SK-N-SH (cell line): ENCODE results near the gene TPCN2. TPM values are rescaled to one million over a fixed set of nuclear protein-coding genes. Genes with fewer than 3 reads are reported as not detected.

Experiments used
- CTCF ChIA-PET: fragments of 300-600, 350-600 bp; formaldehyde crosslinking; extraction: SDS; loops from one replicate; lab custom pipeline; 2021; lab: Yijun Ruan, JAX
- POLR2A ChIA-PET: fragments of 350-600 bp; sonication (Branson Sonifier 250); formaldehyde crosslinking; extraction: SDS; loops from one replicate; lab custom pipeline; 2020; ENCODE audit warnings: antibody characterized with exemption, inconsistent platforms; lab: Yijun Ruan, JAX
- DNase-seq: peaks from one replicate; pipeline ENCODE4 v3.0.0; 2012
- H2AFZ ChIP-seq: fragments of 200-600 bp; sonication (generic); 2 replicates; pipeline ENCODE4 v1.8.1; 2016; ENCODE audit warnings: antibody characterized with exemption, mild to moderate bottlenecking, low read depth
- H3F3A ChIP-seq: fragments of 200-600 bp; sonication (generic); replicated peaks from 2 replicates; pipeline ENCODE3; 2016; ENCODE audit warnings: antibody characterized with exemption, mild to moderate bottlenecking; ENCODE audit not compliant: insufficient read depth
- H3K27ac ChIP-seq, 2 experiments: fragments of 200-500 bp in 1 of 2; fragments of 200-600 bp in 1 of 2; sonication (Bioruptor generic) in 1 of 2; sonication (generic), shearing (Covaris generic) in 1 of 2; 2 replicates each; pipeline versions ENCODE4 v1.5.1 to v1.6.1; 2014 to 2016; ENCODE audit warnings: low read depth in 2 of 2, inconsistent platforms in 1 of 2, low read length in 1 of 2, mild to moderate bottlenecking in 1 of 2, mixed read lengths in 1 of 2
- H3K27me3 ChIP-seq: fragments of 200-600 bp; sonication (generic), shearing (Covaris generic); 2 replicates; pipeline ENCODE4 v1.6.1; 2016; ENCODE audit warnings: mixed run types; ENCODE audit not compliant: insufficient read depth
- H3K36me3 ChIP-seq, 2 experiments: fragments of 200-500 bp in 1 of 2; fragments of 200-600 bp in 1 of 2; sonication (Bioruptor generic) in 1 of 2; sonication (generic) in 1 of 2; replicated peaks in 1 of 2; 2 replicates each; pipeline versions ENCODE3 to v1.5.1; 2014 to 2016; ENCODE audit warnings: low read length in 1 of 2, mild to moderate bottlenecking in 1 of 2; ENCODE audit not compliant: insufficient read depth in 2 of 2, control insufficient read depth in 1 of 2
- H3K4me1 ChIP-seq, 2 experiments: fragments of 200-500 bp in 1 of 2; fragments of 200-600 bp in 1 of 2; sonication (Bioruptor generic) in 1 of 2; sonication (generic), shearing (Covaris generic) in 1 of 2; 2 replicates each; pipeline versions ENCODE4 v1.5.1 to v1.6.1; 2014 to 2016; ENCODE audit warnings: low read depth in 1 of 2, low read length in 1 of 2, mixed run types in 1 of 2; ENCODE audit not compliant: insufficient read depth in 2 of 2, control insufficient read depth in 1 of 2
- H3K4me2 ChIP-seq: fragments of 200-600 bp; sonication (generic), shearing (Covaris generic); 2 replicates; pipeline ENCODE4 v1.6.1; 2017; ENCODE audit warnings: mixed run types
- H3K4me3 ChIP-seq, 2 experiments: fragments of 200-500 bp in 1 of 2; fragments of 200-600 bp in 1 of 2; sonication (Bioruptor generic) in 1 of 2; sonication (generic), shearing (Covaris generic) in 1 of 2; 2 replicates each; pipeline versions ENCODE4 v1.5.1 to v1.8.1; 2014 to 2016; ENCODE audit warnings: low read depth in 2 of 2, inconsistent platforms in 1 of 2, low read length in 1 of 2, mild to moderate bottlenecking in 1 of 2, mixed read lengths in 1 of 2, moderate library complexity in 1 of 2
- H3K79me2 ChIP-seq: fragments of 200-600 bp; sonication (generic); 2 replicates; pipeline ENCODE4 v1.8.1; 2017; ENCODE audit warnings: mild to moderate bottlenecking; ENCODE audit not compliant: insufficient read depth
- H3K9ac ChIP-seq: fragments of 200-600 bp; sonication (generic); 2 replicates; pipeline ENCODE4 v1.6.1; 2017; ENCODE audit warnings: mixed run types
- H3K9me2 ChIP-seq: fragments of 200-600 bp; sonication (generic); 2 replicates; pipeline ENCODE4 v1.6.1; 2017; ENCODE audit warnings: mixed run types
- H3K9me3 ChIP-seq: fragments of 200-600 bp; sonication (generic); 2 replicates; pipeline ENCODE4 v1.6.1; 2017; ENCODE audit warnings: mixed run types, mild to moderate bottlenecking, moderate library complexity
- H4K20me1 ChIP-seq: fragments of 200-600 bp; sonication (generic); 2 replicates; pipeline ENCODE4 v1.6.1; 2017; ENCODE audit warnings: mild to moderate bottlenecking, mixed run types; ENCODE audit not compliant: insufficient read depth
- CHD2 ChIP-seq: fragments of 150-350 bp; IDR thresholded peaks from 2 replicates; pipeline ENCODE4 v1.6.1; 2018; ENCODE audit warnings: low read length; ENCODE audit not compliant: partially characterized antibody
- CTCF ChIP-seq: fragments of 200-600 bp; sonication (generic); IDR thresholded peaks from 2 replicates; pipeline ENCODE4 v1.6.1; 2017; ENCODE audit warnings: antibody characterized with exemption, mild to moderate bottlenecking, moderate library complexity
- ELF1 ChIP-seq: IDR thresholded peaks from 2 replicates; pipeline ENCODE4 v1.4.0; 2012
- EP300 ChIP-seq, 2 experiments: IDR thresholded peaks; 2 replicates each; pipeline versions ENCODE4 v1.4.0 to v1.6.1; 2012; ENCODE audit warnings: borderline replicate concordance in 1 of 2, low read depth in 1 of 2, low read length in 1 of 2
- FOSL2 ChIP-seq: IDR thresholded peaks from 2 replicates; pipeline ENCODE4 v1.4.0; 2012; ENCODE audit warnings: low read depth, mild to moderate bottlenecking, moderate library complexity, borderline replicate concordance
- GABPA ChIP-seq: IDR thresholded peaks from 2 replicates; pipeline ENCODE4 v1.4.0; 2012; ENCODE audit warnings: low read depth, mild to moderate bottlenecking
- GATA2 ChIP-seq: sonication (generic); formaldehyde crosslinking; IDR thresholded peaks from 2 replicates; pipeline ENCODE4 v1.5.0; 2020; ENCODE audit warnings: mild to moderate bottlenecking, missing genetic modification reagents
- JUND ChIP-seq: IDR thresholded peaks from 2 replicates; pipeline ENCODE4 v1.4.0; 2012
- MXI1 ChIP-seq: IDR thresholded peaks from 2 replicates; pipeline ENCODE4 v1.6.1; 2012; ENCODE audit warnings: mild to moderate bottlenecking, low read depth, low read length, improper control_type of control experiment
- NFIC ChIP-seq: IDR thresholded peaks from 2 replicates; pipeline ENCODE4 v1.4.0; 2012; ENCODE audit warnings: borderline replicate concordance
- PBX3 ChIP-seq: IDR thresholded peaks from 2 replicates; pipeline ENCODE4; 2012
- RAD21 ChIP-seq: IDR thresholded peaks from 2 replicates; pipeline ENCODE4 v1.6.1; 2012; ENCODE audit warnings: mild to moderate bottlenecking, low read length
- RFX5 ChIP-seq: IDR thresholded peaks from 2 replicates; pipeline ENCODE4 v1.6.1; 2012; ENCODE audit warnings: mild to moderate bottlenecking, improper control_type of control experiment, low read length
- SMC3 ChIP-seq: IDR thresholded peaks from 2 replicates; pipeline ENCODE4 v1.6.1; 2012; ENCODE audit warnings: low read depth, low read length, improper control_type of control experiment
- TEAD4 ChIP-seq: IDR thresholded peaks from 2 replicates; pipeline ENCODE4 v1.4.0; 2012; ENCODE audit warnings: mild to moderate bottlenecking, borderline replicate concordance; ENCODE audit not compliant: insufficient read depth
- YY1 ChIP-seq: IDR thresholded peaks from 2 replicates; pipeline ENCODE4 v1.4.0; 2012; ENCODE audit warnings: low read depth, mild to moderate bottlenecking
- WGBS: methylation state at CpG from one replicate; pipeline ENCODE4 v1.1.6; 2017; ENCODE audit warnings: low lambda C conversion rate; 5-methylcytosine and 5-hydroxymethylcytosine counted together
- polyA plus RNA-seq, 3 experiments: library from polyadenylated mRNA; depleted of rRNA; stranded (reverse); fragments of >200 nt; gene quantifications; 2 replicates each; pipeline ENCODE4 v1.2.3, GENCODE V29; 2012
- TF ChIP-seq, protein P1 (sequence below): fragments of 150-350 bp; IDR thresholded peaks from 2 replicates; pipeline ENCODE4 v1.6.1; 2016; ENCODE audit warnings: mild to moderate bottlenecking, low read depth, low read length
- TF ChIP-seq, protein P2 (sequence below): fragments of 150-350 bp; IDR thresholded peaks from 2 replicates; pipeline ENCODE4 v1.6.1; 2017; ENCODE audit warnings: antibody characterized with exemption, low read length, low read depth, borderline replicate concordance
- TF ChIP-seq, protein P3 (sequence below): IDR thresholded peaks from 2 replicates; pipeline ENCODE4 v1.4.0; 2012; ENCODE audit warnings: low read depth, borderline replicate concordance

TPCN2 gene
- polyA plus RNA-seq, 1 of the 3 experiments (the other 2 are of a cell fraction): 8.7 TPM

DNA sequence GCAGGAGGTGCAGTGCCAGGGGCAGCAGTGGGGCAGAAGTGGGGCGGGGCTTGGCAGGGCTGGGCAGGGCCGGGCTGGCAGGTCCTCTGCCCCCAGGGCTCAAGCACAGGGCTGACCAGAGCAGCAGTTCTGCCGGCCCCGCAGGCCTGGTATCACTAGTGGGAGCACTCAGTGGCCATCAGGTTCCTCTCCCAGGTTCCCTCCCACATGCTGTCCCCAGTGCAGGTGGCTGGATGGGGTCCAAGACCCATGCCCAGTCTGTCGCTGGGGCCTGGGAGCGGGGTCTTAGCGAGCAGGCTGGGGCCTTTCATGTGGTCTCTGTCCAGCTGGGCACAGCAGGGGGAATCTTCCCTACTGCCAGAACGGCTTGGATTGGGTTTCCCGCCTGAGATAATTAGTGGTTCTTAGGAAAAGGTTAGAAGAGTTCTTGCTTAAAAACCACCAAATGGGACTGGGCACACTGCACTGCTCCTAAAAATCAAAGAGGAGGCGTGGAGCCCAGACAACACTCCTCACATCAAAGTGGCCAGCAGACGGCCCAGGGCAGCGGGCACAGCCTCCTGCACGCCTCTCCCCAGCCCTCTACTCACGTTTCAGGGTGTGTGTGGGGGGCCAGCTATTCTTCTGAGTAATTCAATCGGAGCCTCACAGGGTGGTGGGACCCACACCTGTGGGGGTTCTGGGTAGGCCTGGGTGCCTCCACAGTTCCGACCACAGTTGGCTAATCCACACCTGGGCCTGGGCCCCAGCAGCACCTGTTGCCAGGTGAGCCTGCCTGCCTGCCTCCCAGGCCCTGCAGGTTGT lies 45.6 kb downstream of the TPCN2 start:
- Histone ChIP-seq H3K4me1 (peaks cover 0 to 13% of the 10 kb centered on the region in 2 experiments; a peak in 1 of 4 replicates), H3K36me3 (peaks cover 2 to 8% of the 10 kb centered on the region in 2 experiments), H2AFZ (no peak overlapping the region), H4K20me1 (no peaks in the 10 kb centered on the region), H3K27me3 (no peaks in the 10 kb centered on the region), H3K9me3 (no peaks in the 10 kb centered on the region), H3K27ac (peak overlapping the region in 1 of 2 experiments; percentile 6; a peak in 1 of 4 replicates), H3K79me2 (no peaks in the 10 kb centered on the region), H3K9ac (no peak overlapping the region), H3K4me2 (no peak overlapping the region), H3K9me2 (no peaks in the 10 kb centered on the region), H3F3A (peaks cover under 1% of the 10 kb centered on the region), H3K4me3 (no peak overlapping the region)
- peak; percentile 77 for DNase-seq
- TF ChIP-seq MXI1: 0 out of 2 replicates have a peak, but pooled peaks have one; percentile 33
- TF ChIP-seq FOSL2: no peak
- WGBS: 79% methylated on average over 12 of the region's 16 CpGs
- ChIA-PET CTCF (interaction anchor here (0.7 to 1.7 kb wide), 5 partner anchors 9 to 589 kb away, joined by 3 to 6 read pairs (median 4); no protein-coding TSS in a partner anchor), POLR2A (interaction anchor here (1.2 kb wide), 1 partner anchor 550 kb away, joined by 3 read pairs; no protein-coding TSS in a partner anchor)

DNA sequence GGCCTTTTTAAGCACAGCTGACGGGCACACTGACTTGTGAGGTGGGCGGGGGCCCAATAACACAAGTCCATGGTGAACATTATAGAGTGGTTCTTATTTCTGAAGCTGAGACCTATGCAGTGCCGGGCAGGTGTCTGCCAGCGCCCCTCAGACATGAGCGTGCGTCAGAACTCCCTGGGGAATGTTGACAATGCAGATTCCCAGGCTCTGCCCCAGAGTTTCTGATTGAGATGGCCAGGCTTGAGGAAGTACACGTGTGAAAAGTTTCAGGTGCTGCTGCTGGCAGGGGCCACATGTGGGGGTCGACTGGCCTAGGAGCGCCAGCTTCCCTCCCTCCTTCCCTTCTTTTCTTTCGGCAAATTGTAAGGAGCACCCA lies 46.2 kb downstream of the TPCN2 start:
- DNase-seq: no peak
- H3K27me3 ChIP-seq: no peaks in the 10 kb centered on the region
- no peak for TF ChIP-seq JUND
- TF ChIP-seq CTCF: no peak
- TF ChIP-seq, protein P1, sequence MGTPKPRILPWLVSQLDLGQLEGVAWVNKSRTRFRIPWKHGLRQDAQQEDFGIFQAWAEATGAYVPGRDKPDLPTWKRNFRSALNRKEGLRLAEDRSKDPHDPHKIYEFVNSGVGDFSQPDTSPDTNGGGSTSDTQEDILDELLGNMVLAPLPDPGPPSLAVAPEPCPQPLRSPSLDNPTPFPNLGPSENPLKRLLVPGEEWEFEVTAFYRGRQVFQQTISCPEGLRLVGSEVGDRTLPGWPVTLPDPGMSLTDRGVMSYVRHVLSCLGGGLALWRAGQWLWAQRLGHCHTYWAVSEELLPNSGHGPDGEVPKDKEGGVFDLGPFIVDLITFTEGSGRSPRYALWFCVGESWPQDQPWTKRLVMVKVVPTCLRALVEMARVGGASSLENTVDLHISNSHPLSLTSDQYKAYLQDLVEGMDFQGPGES: no peak
- TF ChIP-seq TEAD4: no peak
- no peak for TF ChIP-seq GABPA
- TF ChIP-seq ELF1: no peak
- TF ChIP-seq EP300 (IDR thresholded peaks at IDR 0.05; ENCODE audit: borderline replicate concordance in 1 of 2, low read depth in 1 of 2, low read length in 1 of 2): no peak
- no peak for TF ChIP-seq YY1
- TF ChIP-seq CHD2: no peak
- no peak for TF ChIP-seq GATA2
- no peak for TF ChIP-seq RFX5
- TF ChIP-seq PBX3: no peak
- no peak for TF ChIP-seq NFIC
- TF ChIP-seq SMC3: no peak
- no peak for TF ChIP-seq RAD21
- TF ChIP-seq, protein P2, sequence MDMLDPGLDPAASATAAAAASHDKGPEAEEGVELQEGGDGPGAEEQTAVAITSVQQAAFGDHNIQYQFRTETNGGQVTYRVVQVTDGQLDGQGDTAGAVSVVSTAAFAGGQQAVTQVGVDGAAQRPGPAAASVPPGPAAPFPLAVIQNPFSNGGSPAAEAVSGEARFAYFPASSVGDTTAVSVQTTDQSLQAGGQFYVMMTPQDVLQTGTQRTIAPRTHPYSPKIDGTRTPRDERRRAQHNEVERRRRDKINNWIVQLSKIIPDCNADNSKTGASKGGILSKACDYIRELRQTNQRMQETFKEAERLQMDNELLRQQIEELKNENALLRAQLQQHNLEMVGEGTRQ: no peak
- TF ChIP-seq, protein P3, sequence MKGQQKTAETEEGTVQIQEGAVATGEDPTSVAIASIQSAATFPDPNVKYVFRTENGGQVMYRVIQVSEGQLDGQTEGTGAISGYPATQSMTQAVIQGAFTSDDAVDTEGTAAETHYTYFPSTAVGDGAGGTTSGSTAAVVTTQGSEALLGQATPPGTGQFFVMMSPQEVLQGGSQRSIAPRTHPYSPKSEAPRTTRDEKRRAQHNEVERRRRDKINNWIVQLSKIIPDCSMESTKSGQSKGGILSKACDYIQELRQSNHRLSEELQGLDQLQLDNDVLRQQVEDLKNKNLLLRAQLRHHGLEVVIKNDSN: no peak
- H4K20me1 ChIP-seq: no peaks in the 10 kb centered on the region
- no peaks in the 10 kb centered on the region for H3K79me2 ChIP-seq
- H3K4me2 ChIP-seq: no peak overlapping the region
- no peak overlapping the region for H2AFZ ChIP-seq
- no peak overlapping the region for H3K9ac ChIP-seq
- peaks cover 0 to 13% of the 10 kb centered on the region in 2 experiments; a peak in 1 of 4 replicates for H3K4me1 ChIP-seq
- H3K4me3 ChIP-seq: no peak overlapping the region
- ChIA-PET POLR2A (interaction anchor here (1.2 kb wide), 1 partner anchor 549 kb away, joined by 3 read pairs; no protein-coding TSS in a partner anchor), CTCF (interaction anchor here (0.7 to 1.4 kb wide), 5 partner anchors 8 to 589 kb away, joined by 3 to 6 read pairs (median 4); no protein-coding TSS in a partner anchor)
- H3K9me3 ChIP-seq: no peaks in the 10 kb centered on the region
- H3K27ac ChIP-seq: no peak overlapping the region
- H3K9me2 ChIP-seq: no peaks in the 10 kb centered on the region
- H3K36me3 ChIP-seq: peaks cover 2 to 7% of the 10 kb centered on the region in 2 experiments
- WGBS: 97% methylated on average over 10 of the region's 10 CpGs
- no peaks in the 10 kb centered on the region for H3F3A ChIP-seq
